Chondrocyte (in vitro differentiated cells): ENCODE data around the gene STAG2. TPM values are rescaled to one million over a fixed set of nuclear protein-coding genes. Genes with fewer than 3 reads are reported as not detected.

Experiments used
- DNase-seq: peaks from one replicate; pipeline ENCODE4 v3.0.0; 2021; ENCODE audit warnings: mixed read lengths, low spot score
- H3K27ac Mint-ChIP-seq: one replicate; pipeline ENCODE4 v1.8.0; 2021; ENCODE audit warnings: mild to moderate bottlenecking, moderate library complexity, mixed read lengths; ENCODE audit not compliant: unreplicated experiment
- H3K27me3 Mint-ChIP-seq: 2 replicates; pipeline ENCODE4 v1.8.0; 2021; ENCODE audit warnings: low read depth, mixed read lengths
- H3K36me3 Mint-ChIP-seq: 2 replicates; pipeline ENCODE4 v1.8.0; 2021; ENCODE audit warnings: low read depth, mixed read lengths
- H3K4me1 Mint-ChIP-seq: 2 replicates; pipeline ENCODE4 v1.8.0; 2021; ENCODE audit warnings: low read depth, mild to moderate bottlenecking, mixed read lengths
- H3K4me3 Mint-ChIP-seq: one replicate; pipeline ENCODE4 v1.8.0; 2021; ENCODE audit warnings: mild to moderate bottlenecking, moderate library complexity, mixed read lengths; ENCODE audit not compliant: unreplicated experiment
- H3K9me3 Mint-ChIP-seq: 2 replicates; pipeline ENCODE4 v1.8.0; 2021; ENCODE audit warnings: low read depth, mixed read lengths
- total RNA-seq: library from RNA; stranded (reverse); gene quantifications from 3 replicates; pipeline ENCODE4 v1.2.1, GENCODE V29; 2021
- TF ChIP-seq, protein P1 (sequence below): fragments of 200-600 bp; sonication (generic); IDR thresholded peaks from 2 replicates; pipeline ENCODE4 v1.5.0; 2021; ENCODE audit warnings: antibody characterized with exemption, mild to moderate bottlenecking, moderate library complexity

Gene STAG2
- total RNA-seq, 1 donor from 2014 or later: 39.4 TPM

DNA sequence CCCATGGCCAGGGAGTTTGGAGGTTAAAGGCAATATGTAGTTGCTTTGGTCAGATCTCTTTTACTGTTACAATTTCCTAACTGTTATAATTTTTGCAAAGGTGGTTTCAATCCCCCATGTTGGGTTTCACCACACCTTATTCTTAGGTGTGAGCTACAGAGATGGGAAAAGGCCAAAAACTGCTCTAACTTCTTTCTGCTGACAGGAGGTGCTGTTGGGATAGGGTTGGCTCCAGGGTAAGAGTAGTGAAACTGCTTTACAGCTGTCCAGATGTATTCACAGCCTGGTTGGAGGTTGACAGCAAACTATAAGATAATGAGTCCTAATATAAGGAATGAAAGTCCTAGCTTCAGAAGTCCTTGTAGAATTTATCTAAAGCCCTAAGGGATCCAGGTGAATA, 189.7 kb downstream of the STAG2 start:
- Mint-ChIP-seq H3K27ac (no peak overlapping the region), H3K27me3 (no peaks in the 10 kb centered on the region), H3K4me3 (no peak overlapping the region), H3K4me1 (no peaks in the 10 kb centered on the region), H3K36me3 (no peaks in the 10 kb centered on the region), H3K9me3 (peaks cover 25% of the 10 kb centered on the region)
- TF ChIP-seq, protein P1, sequence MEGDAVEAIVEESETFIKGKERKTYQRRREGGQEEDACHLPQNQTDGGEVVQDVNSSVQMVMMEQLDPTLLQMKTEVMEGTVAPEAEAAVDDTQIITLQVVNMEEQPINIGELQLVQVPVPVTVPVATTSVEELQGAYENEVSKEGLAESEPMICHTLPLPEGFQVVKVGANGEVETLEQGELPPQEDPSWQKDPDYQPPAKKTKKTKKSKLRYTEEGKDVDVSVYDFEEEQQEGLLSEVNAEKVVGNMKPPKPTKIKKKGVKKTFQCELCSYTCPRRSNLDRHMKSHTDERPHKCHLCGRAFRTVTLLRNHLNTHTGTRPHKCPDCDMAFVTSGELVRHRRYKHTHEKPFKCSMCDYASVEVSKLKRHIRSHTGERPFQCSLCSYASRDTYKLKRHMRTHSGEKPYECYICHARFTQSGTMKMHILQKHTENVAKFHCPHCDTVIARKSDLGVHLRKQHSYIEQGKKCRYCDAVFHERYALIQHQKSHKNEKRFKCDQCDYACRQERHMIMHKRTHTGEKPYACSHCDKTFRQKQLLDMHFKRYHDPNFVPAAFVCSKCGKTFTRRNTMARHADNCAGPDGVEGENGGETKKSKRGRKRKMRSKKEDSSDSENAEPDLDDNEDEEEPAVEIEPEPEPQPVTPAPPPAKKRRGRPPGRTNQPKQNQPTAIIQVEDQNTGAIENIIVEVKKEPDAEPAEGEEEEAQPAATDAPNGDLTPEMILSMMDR: no peak
- no peak for DNase-seq

Other genes starting within 250 kb of the STAG2 start
- 50.1 to 77.6 TPM (median 53.4 TPM) in 3 replicates for gene THOC2, start 228.7 kb upstream of the STAG2 start, total RNA-seq
- 40.1 to 47.8 TPM (median 44.7 TPM) in 3 replicates for gene XIAP, start 101.7 kb upstream of the STAG2 start, total RNA-seq